BE2C (cell line): ENCODE data around the gene LCN2.
A peak's percentile ranks its signal among the peaks of the same experiment; 100 is the strongest.

Source experiments
- DNase-seq: peaks from one replicate; pipeline ENCODE4 v3.0.0-alpha.2; 2020
- H3K27me3 ChIP-seq: fragments of 250-450 bp; sonication (Bioruptor Pico); 2 replicates; pipeline ENCODE4 v1.5.1; 2020; ENCODE audit warnings: mild to moderate bottlenecking
- H3K36me3 ChIP-seq: fragments of 250-450 bp; sonication (Bioruptor Pico); 2 replicates; pipeline ENCODE4 v1.5.1; 2020; ENCODE audit warnings: mild to moderate bottlenecking
- H3K4me1 ChIP-seq: fragments of 250-450 bp; sonication (Bioruptor Pico); 2 replicates; pipeline ENCODE4 v1.5.1; 2020
- H3K4me3 ChIP-seq: 2 replicates; pipeline ENCODE4 v1.5.1; 2011; ENCODE audit warnings: low read depth, low read length
- H3K9me3 ChIP-seq: fragments of 250-450 bp; sonication (Bioruptor Pico); 2 replicates; pipeline ENCODE4 v1.5.1; 2020
- CTCF ChIP-seq: IDR thresholded peaks from 2 replicates; pipeline ENCODE4 v1.5.1; 2012; ENCODE audit warnings: mild to moderate bottlenecking, low read depth, low read length

Gene LCN2

DNA sequence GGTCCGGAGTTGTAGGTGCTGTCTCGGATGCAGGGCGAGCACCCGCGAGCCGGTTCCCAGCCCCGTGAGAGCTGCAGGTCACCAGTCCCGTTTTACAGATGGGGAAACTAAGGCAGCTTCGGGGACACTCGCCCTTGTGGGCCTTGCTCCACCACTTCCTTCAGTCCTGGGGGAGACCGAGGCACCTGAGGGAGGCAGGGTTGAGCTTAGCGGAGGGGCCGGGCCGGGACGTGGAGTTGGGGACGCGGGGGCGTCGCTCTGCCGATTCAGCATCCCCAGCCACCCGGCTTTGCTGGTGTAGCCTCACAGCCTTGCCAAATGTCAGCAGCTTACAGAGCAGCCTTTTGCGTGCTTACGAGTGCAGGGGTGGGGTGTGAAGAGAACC is 11.3 kb downstream of the LCN2 start:
- Histone ChIP-seq H3K4me1 (peaks cover 5% of the 10 kb centered on the region), H3K27me3 (no peaks in the 10 kb centered on the region), H3K36me3 (peaks cover 28% of the 10 kb centered on the region), H3K4me3 (peak overlapping the region; percentile 89), H3K9me3 (no peaks in the 10 kb centered on the region)
- no peak for TF ChIP-seq CTCF
- no peak for DNase-seq

DNA sequence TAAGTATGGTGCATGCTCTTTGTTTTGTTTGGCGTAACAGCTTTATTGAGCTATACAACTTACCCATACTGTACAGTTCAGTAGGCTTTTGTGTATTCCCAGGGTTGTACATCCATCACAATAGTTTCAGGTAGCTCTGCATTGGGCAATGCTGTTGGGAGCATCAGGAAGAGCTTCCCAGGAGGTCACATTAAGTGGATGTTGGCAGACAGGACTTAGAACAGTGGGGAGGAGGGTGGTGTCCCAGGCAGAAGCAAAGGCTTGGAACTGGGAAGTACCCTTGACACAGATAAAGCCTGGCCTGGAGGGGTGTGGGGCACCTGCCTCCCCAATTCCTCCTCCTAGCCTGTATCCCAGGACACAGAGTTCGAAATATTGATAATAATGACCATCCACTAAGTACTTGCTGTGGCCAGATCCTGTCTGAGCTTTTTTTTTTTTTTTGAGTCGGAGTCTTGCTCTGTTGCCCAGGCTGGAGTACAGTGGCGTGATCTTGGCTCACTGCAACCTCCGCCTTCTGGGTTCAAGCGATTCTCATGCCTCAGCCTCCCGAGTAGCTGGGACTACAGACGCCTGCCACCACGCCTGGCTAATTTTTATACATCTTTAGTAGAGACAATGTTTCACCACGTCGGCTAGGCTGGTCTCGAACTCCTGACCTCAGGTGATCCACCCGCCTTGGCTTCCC is 12.1 kb downstream of the LCN2 start:
- Histone ChIP-seq H3K4me3 (peak overlapping the region; percentile 89; the same call in 1 of the 2 replicates), H3K36me3 (peaks cover 33% of the 10 kb centered on the region)
- DNase-seq: no peak

DNA sequence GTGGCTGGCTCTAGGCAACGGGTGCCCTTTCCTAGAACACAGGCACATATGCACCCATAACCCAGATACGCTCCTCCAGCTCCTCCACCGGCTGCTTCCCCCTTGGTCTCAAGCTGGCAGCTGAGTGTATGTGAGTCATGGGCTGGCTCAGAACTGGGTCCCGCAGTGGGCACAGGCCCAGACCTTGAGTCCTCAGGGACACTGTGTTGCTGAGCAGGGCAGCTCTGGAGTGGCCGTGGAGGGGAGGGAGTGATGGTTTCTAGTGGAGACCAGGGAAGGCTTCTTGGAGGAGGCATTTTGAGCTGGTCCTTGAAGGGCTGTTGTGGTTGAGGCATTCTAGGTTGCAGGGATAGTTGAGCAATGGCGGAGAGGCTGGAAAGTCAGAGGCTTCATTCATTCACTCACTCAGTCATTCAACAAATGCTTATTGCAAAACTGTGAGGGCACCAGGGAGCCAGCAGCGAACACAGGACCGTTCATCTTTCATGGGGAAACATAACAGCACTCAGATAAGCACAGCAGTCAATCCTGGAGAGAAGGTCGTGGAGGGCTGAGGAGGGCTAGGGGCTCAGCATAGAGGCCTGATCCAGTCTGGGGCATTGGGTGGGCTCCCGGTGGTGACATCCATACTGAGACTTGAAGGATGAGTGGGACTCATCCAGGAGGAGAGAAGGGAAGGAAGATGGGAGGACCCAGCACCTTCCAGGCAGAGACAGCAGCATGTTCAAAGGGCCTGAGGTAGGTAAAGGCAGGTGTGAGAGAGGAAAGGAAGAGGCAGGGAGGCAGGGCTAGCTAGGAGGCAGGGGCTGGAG is 13.2 kb downstream of the LCN2 start:
- Histone ChIP-seq H3K4me3 (no peak overlapping the region), H3K36me3 (peaks cover 44% of the 10 kb centered on the region), H3K4me1 (peaks cover 5% of the 10 kb centered on the region), H3K9me3 (no peaks in the 10 kb centered on the region), H3K27me3 (no peaks in the 10 kb centered on the region)
- no peak for TF ChIP-seq CTCF
- no peak for DNase-seq

More for the DNA sequence above, 12.1 kb downstream of the LCN2 start:
- no peak for TF ChIP-seq CTCF
- H3K27me3 ChIP-seq: no peaks in the 10 kb centered on the region
- no peaks in the 10 kb centered on the region for H3K9me3 ChIP-seq
- H3K4me1 ChIP-seq: peaks cover 5% of the 10 kb centered on the region

DNA sequence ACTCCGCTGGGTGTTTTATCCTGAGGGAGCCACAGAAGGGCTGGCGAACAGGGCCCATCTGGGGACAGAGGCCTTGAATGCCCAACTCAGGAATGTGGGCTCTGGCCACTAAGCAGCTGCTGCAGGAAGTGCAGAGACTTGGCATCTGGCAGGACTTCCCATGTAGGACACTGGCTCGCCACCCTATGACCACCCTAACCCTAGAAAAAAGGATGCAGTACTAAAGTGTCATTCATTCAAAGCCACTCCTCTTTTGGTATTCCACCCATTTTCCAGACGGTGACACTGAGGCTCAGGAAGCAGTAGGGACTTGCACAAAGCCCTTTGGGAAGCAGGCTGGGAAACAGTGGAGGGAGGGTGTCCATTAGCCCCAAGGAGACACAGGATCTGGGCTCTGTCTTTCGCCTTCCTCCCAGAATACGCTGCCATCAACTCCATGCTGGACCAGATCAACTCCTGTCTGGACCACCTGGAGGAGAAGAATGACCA is 13.8 kb downstream of the LCN2 start:
- Histone ChIP-seq H3K4me1 (peaks cover 5% of the 10 kb centered on the region), H3K27me3 (no peaks in the 10 kb centered on the region), H3K4me3 (no peak overlapping the region), H3K36me3 (peaks cover 50% of the 10 kb centered on the region), H3K9me3 (no peaks in the 10 kb centered on the region)
- no peak for TF ChIP-seq CTCF
- no peak for DNase-seq

DNA sequence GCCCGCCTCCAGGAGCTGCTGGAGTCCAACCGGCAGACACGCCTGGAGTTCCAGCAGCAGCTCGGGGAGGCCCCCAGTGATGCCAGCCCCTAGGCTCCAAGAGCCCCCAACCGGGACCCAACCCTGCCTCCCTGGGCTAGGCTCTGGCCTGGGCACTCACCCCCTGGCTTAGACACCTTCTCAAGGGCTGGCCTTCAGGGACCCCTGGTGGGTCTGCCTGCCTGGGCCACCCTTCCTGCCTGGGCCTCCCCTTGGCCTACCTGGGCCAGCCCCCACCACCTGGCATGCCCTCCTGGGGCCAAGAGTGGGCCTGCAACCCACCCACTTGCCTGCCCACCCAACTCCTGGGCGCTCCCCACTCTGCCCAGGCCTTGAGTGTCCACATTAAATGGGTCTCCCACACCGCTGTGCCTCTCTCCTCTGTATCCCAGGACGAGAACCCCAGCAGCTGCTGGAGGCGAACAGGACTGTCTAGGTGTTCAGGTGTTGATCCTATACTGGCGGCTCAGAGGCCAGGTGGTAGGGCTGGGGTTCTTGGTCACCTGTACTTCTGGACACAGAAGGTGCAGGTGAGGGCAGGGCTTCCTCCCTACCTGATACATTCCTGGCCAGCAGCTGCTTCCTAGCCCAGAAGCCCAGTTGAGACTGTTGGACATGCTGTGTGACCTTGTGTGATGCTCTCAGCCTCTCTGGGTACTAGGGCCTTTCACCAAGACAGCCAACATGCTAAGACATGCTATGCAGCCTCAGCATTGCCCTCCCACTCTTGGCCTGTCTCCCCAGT is 14.5 kb downstream of the LCN2 start:
- H3K4me1 ChIP-seq: peaks cover 5% of the 10 kb centered on the region
- TF ChIP-seq CTCF: no peak
- no peaks in the 10 kb centered on the region for H3K9me3 ChIP-seq
- peaks cover 55% of the 10 kb centered on the region for H3K36me3 ChIP-seq
- H3K27me3 ChIP-seq: no peaks in the 10 kb centered on the region
- no peak overlapping the region for H3K4me3 ChIP-seq
- DNase-seq: no peak
